Inflammatory macrophage treated with lipopolysaccharide for 1 hour (primary cell): ENCODE results near the gene INVS.
"Not testable (repeated sequence)": the region's sequence is repeated elsewhere in the genome, so short reads cannot be mapped to it uniquely, and the experiment has no call there.

Source experiments
- DNase-seq, 2 donors: peaks; one replicate each; pipeline ENCODE4 v3.0.0-alpha.2; 2020 to 2022

INVS gene

DNA sequence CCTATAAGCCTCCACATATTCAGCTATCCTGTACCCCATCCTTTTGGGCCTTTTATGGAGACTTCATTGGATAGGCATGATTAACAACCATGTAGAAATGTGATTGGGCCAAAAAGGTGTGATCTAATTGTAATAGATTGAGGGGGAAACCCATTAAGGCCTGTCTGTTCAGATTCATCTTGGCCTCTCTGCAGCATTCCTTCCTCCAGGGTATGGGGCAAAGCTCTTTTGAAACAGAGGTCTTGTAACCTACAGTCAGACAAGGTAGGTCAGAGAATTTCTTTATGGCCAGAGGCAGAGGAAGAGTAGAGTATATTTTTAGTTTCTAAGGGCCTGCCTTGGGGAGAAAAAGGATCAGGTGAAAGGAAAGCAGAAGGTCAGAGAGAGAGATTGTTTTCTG is 98.5 kb downstream of the INVS start:
- DNase-seq, result no peak

DNA sequence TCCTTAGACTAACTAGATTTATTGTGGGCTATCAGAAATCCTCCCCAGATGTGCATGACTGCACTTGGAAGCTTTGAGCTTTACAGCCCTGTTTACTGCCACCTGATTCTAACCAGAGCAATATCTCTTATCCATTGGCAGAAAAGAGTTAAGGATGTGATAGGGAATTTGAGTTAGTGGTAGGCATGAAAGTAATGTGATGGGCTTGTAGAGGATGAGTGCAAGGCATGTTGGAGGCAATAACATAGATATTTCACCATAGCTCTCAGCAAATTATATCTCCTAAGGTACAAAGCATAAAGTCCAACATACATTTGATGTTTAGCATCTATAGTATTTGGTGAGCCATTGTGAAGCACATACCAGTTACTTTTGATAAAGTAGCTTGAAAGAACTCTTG is 103.8 kb downstream of the INVS start:
- no peak for DNase-seq

DNA sequence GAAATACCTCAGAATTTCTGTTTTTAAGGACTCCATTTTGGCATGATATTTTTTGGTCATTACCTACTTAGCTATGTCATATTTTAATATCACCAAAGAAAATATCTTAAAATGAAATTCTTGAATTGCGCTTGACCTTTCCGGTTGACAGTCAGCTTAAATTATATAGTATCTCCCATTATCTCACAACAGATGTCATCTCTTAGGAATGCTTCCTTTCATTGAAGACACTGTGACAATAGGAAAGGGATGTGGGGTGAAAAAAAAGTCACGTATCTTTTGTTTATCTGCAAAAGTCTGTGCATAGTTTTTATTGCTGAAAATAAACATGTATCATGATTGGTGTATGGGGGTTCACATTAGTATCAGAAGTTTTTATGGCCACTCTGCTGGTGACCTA is 105.8 kb downstream of the INVS start:
- no peak for DNase-seq

DNA sequence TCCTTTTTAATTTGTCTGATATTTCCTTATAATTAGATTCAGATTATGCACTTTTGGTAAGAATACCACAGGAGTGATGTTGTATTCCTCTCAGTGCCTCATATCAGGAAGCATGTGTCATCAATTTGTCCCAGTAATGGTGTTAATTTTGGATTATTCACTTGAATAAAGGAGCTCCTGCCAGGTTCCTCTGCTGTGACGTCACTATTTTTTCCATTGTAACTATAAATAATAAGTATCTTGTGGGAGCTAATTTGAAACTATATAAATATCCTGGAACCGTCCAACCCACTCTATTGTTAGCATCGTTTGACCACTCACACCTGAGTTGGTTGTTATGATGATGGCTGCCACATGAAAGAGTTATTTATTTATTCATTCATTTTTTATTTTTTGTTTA is 107.9 kb downstream of the INVS start:
- DNase-seq, result no peak

DNA sequence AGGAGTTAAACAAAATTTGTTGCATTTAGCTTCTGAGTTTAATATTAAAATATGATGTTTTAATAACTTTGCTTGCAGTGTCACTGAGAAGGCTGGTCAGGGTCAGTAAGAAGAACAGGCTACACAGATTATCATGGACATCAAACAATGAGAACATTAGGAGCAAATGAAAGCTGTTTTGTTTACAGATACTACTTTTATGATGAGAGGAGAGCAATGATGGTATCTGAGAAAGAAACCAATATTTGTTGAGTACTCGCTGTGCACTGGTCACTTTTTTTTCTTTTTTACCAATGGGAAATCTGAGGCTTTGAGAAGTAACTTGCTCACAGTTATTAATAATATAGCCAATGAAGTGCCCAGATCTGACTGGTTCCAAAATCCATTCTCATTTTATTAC is 109.6 kb downstream of the INVS start:
- DNase-seq, result no peak

DNA sequence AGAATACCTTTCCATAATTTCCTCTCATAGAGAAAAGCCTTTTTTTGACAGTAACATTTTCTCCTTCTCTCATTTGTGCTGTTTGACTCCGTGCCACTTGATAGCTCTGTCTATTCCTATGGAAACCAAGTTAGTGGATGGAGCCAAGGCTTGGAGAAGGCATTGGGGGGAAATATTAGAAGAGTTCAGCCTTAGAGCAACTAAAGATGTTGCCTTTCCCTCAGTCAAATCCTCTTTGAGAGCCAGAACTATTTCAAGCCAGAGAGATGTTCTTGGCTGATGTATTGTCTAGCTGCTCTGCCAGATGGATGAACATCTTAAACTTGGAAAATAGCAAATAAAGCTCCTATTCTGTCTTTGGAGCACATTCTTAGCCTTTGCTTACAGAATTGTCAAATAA is 112.4 kb downstream of the INVS start:
- no peak for DNase-seq

DNA sequence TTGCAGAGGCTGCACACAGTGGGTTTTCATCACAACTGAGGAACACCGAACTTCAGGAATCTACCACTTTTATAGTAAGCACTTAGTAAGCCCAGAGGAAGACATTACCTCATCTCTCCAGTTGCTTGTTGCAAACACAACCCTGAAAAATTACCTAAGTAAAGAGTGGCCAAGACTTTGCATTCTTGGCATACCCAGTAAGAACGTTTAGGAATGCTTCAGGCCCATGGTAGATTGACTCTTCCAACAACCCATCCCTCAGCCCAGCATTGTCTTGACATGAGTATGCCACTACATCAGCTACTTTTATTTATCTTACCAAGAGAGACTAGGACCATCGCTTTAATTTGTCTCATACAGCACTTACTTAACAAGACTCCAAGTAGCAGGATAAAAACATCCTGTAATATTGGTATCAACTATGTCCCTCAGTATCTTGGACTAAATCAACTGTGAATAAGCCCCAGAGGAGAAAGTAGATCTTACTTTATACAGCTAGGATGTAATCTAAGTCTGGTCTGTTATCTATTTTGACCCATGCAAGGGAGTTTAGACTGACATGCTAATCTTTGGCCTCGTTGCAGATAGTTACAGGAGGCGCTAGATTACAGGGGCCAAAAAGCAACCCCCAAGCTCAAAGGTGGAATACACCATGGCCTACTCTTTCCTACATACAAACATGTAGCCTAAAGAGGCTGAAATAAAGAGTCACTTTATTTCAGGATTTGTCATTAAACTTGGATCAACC is 114.9 kb downstream of the INVS start:
- no peak for DNase-seq

DNA sequence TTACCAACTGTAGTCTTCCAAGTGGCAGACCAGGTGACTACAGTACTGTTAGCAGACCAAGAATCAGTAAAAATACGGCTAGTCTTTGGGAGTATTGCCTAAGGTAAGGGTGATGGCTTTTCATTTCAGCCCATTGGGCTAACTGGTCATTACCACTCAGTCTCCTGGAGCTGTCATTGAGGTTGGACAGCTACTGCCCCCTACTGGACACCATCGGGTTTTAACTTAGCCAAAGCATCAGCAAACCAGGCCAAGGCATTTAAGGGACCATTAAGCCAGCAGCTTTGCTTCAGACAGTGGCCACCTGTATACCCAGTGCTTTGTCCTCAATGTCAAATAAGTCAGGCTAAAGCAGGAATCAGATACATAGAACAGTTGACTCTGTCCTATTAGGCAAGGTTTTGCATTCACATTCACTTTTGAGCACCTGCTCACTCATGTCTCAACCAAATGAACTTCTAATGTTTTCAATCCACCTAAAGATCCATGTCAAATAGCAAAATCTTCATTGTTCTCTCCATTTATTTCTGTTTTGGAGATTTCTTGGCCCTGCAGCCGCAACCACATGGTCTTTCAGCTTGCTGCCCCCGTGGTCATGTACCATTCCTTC is 117.2 kb downstream of the INVS start:
- DNase-seq, result peak; percentile 45 to 88

DNA sequence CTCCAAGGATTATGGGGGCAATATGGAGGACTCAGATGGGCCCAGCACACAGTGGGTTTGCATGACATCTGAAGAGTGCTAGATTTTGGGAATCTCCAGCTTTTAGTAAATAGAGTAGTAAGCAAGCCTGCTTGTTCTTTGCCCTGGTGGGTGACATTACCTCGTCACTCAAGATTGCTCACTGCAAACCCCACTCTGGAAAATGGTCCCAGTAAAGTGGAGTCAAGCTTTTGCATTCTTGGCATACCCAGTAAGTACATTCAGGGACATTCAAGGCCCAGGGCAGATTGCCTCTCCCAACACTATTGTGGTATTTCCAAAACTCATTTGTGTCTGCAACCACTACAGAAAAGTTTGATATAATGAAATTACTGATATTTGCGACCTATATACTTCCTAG is 118.5 kb downstream of the INVS start:
- DNase-seq, result no peak

DNA sequence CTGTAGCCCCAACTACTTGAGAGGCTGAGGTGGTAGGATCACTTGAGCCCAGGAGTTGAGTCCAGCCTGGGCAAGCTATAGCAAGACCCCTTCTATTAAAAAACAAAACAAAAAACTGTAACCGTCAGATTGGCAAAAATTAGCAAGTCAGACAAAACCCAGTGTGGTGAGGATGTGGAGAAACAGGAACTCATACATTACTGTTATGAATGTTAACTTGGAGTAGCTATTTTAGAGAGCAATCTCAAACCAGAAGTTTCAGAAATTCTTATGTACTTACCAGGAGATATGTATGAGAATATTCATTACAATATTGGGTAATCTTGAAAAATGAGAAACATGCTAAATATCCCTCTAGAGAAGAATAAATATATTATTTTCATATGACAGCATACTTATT is 120.3 kb downstream of the INVS start:
- no peak for DNase-seq

DNA sequence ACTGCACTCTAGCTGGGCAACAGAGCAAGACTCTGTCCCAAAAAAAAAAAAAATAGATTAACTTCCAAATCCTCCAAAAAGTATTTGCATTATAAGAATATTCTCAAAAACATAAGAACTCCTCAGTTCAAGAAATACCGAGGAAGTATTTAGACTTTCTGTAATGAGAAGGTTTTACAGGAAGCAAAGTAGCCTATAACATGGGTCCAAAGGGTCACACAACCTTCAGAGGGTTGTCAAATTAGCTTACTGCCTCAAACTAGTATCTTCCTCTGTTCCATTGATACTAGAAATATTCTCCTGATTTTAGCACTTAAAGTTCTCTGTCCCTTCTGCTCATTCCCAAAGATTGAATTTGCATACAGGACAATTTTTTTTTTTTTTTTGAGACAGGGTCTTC is 121.9 kb downstream of the INVS start:
- DNase-seq, result no peak

DNA sequence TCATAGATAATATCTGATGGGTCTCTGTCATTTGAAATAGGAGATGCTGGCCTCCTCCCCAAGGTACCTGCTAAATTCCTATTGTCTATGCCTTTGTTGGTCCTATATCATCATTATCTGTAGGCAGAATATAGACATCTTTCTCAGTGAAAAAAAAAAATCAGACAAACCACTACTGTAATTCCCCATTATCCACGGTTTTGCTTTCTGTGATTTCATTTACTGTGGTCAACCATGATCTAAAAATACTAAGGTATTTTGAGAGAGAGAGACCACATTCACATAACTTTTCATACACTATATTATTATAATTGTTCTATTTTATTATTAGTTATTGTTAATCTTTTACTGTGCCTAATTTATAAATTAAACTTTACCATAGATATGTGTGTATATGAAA is 122.5 kb downstream of the INVS start:
- no peak for DNase-seq

DNA sequence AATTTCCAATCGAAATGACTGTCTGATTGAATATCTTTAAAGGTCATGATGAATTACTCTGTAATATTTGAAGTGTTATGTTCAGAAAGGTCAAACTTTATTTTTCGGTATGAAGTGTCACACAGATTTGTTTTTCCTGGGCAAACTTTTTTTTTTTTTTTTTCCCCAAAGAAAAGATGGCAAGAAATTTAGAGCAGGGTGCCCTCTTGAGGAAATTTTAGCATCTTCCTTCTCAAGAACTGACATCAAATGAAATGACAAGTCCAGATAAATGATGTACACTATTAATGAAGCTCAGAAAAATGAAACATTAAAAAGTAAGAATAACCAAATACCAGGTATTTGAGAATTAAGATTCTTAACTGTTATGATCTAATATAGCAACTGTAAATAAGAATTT is 123.6 kb downstream of the INVS start:
- peak in 1 of 2 donors; percentile 5 for DNase-seq

DNA sequence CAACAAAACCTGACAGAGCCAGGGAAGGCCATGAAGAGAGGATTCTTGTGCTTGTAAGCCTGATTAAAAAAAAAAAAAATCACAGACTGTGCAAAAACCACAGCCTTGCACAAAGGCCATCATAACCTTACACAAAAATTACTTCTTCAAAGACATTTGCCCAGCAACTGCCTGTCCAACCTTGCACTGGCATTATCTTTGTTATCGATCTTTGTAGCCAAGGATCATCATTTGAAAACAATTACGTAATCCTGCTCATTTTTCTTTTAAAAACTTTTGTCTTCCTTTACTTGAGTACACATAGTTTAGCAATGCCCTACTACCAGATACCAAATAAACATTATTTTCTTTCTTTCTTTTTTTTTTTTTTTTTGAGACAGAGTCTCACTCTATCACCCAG is 128.6 kb downstream of the INVS start:
- DNase-seq, result no peak

DNA sequence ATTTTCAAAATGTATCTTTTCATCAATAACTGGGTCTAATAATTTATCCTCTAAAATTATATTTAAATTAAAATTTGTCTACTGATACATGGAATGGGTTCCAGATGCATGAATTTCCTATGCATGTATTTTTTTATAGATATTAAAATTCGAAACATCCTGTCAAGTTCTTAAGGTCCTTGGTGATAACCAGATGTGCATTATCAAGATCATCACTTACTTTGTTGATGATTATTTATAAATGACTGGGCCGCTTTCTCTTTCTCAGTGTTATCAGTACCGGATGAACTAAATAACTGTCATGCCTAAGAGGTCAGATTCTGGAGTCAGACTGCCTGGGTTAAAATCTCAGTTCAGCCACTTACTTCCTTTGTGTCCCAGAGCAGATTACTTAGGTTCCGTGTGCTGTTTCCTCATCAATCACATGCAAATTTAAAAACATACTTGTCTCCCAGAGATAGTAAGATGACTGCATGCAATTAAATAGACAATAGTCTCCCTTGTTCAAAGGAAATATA is 129.4 kb downstream of the INVS start:
- no peak for DNase-seq

DNA sequence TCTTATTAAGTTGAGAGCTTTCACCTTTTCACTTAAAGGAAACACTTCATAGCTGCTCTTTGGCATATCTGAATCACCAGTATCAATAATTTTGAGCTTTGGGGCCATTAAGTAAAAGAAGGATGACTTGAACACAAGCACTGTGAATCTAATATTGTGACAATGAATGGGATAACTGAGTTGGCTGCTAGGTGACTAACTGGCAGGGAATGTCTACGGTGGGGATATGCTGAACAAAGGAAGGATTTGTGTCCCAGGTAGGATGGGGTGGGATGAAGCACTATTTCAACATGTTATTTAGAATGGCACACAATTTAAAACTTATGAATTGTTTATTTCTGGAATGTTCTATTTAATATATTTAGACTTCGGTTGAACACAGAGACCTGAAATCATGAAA is 130.1 kb downstream of the INVS start:
- DNase-seq, result no peak

DNA sequence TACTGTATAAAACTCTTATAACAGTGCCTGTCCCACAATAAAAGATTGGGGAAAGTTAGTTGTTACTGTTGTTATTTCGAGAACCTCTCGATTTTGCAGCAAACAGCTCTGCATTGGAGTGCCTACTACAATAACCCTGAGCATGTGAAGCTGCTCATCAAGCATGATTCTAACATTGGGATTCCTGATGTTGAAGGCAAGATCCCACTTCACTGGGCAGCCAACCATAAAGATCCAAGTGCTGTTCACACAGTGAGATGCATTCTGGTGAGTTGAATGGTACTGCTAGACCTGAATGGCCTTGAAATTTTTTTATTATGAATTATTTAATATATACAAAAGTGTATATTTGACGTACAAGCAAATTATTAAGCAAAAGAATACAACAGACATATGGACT is 130.5 kb downstream of the INVS start:
- DNase-seq, result no peak

DNA sequence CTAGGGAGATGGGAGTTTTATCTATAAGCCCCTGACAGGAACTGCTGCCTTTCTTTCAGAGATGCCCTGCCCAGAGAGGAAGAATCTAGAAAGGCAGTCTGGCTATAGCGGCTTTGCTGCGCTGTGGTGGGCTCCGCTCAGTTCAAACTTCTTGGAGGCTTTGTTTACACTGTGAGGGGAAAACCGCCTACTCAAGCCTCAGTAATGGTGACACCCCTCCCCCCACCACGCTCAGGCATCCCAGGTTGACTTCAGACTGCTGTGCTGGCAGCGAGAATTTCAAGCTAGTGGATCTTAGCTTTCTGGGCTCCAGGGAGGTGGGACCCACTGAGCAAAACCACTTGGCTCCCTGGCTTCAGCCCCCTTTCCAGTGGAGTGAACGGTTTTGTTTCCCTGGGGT is 137.9 kb downstream of the INVS start:
- not testable (repeated sequence) for DNase-seq

DNA sequence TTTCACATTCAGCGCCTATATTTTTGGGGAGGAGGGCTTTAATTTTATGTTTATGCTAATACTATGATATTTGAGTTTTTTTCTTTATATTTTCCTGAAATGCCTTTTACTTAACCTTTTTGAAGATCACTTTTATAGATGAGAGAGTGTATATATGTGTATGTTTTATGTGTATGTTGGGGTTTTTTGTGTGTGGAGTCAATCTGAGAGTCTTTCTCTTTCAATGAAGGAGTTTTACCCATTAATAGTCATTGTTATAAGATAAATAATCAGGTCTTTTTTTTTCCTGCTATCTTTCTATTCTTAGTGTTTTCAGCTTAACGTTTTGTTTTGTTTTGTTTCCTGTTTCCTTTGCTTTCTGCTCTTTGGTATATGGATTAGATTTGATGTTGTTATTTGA is 141.5 kb downstream of the INVS start:
- no peak for DNase-seq

DNA sequence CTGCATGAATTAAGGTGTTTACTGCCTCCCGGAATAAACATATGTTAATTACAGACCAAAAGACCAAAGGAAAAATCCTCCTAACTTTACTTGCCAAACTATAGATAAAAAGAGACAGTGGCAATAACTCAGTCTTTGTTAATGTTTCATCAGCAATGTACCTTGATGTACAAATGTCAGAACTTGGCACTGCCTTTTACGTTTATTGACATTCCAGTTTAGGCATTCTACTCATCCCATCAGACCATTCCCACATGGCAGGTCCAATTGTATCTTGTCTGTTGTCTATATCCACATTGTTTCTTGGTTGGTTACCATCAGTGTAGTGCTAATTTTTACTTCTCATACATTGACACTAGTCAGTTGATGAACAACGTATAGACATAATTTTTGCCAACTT is 168.2 kb downstream of the INVS start:
- no peak for DNase-seq

DNA sequence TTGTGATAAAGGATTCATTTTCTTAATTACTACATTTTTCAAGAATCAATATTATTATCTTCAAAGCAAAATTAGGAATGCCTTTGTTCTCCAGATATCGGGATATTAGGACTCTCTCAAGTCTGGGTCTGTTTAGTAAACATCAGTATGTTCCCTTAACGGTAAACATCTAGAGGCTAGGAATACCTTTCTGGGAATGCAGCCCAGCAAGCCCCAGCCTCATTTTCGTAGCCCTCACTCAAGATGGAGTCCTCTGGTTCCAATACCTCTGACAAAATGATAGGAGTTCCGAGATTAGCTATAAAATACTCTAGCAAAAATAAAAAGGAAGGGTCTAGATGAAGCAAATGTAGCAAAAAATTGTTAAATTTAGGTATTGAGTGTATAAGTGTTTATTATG is 169.2 kb downstream of the INVS start:
- no peak for DNase-seq

DNA sequence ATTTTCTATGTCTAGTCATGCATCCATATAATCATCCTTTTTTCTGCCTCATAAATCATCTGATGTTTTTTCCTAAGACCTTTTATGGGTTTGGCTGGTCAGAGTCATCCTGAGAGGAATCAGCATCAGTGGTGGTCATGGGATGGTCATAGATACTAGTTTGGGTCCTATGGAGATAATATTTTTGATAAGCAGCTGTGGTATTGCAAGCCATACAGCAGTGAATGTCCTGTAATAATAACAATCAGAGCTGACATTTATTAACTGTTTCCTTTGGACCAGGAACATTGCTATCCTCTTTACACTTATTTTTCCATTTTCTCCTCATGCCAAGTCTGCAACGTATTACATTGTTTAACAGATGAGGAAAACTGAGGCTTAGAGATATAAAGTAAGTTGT is 170.6 kb downstream of the INVS start:
- no peak for DNase-seq

DNA sequence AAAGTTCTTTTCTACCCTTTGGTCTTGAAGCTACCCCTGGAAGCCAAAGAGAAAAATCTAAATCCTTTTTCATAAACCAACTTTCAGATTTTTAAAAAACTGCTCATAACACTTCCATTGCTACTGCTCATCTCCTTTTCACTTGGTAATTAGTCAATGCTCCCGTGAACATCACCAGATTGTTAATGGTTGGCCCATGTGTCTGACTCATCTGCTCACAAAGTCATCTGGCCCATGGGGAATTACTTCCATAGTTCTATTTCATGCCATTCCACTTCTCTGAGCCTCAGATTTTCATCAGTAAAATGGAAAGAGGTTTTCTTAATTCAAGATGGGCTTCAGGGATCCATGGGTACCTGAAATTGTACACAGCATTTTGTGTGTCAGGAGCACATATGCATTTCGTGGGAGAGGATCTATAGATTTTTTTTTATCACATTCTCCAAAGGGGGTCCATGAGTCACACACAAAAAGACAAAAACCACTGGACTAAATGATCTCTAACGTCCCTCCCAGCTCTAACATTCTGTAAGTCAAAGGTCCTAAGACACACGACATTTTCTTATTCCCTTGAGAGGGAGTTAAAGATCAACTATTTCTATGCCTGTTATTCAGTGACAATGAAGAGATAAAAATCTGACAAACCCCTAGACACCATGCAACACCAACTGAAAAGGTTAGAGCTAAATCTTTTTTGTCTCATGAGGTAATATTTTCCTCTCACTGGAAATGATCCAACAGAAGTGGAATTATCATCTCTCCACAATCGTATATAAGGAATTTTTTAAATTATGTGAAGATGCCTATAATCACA is 178.3 kb downstream of the INVS start:
- no peak for DNase-seq

DNA sequence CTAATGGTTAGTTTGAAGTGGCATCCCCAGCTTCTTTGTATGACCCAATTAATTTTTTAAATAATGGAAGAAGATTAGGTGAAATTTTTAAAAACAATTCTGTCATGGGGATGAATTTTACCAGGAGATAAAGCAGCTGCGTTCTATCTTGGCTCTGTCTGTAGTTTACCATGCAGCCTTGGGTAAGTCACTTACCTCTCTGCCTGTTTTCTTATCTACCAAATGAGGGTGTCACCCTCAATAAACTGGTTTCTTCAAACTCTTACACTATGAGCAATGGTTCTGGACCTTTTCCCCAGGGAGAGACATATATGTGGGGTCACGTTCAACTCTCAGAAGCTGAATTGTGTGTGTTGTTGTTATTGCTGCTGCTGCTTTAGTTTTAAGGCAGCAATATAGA is 182.0 kb downstream of the INVS start:
- no peak for DNase-seq
